OCI-LY7 (cell line): ENCODE results near the gene SSX4B.
"Not testable (repeated sequence)": the region's sequence is repeated elsewhere in the genome, so short reads cannot be mapped to it uniquely, and the experiment has no call there.

ENCODE experiments used
- EZH2phosphoT487 ChIP-seq: fragments of 200-600 bp; sonication (generic); IDR thresholded peaks from 2 replicates; pipeline ENCODE4 v1.6.1; 2018; ENCODE audit warnings: low read depth, borderline replicate concordance, mild to moderate bottlenecking, mixed run types, antibody characterized with exemption, low read length, moderate library complexity, mixed read lengths
- TF ChIP-seq, protein P1 (sequence below): fragments of 200-600 bp; sonication (generic); conservative IDR thresholded peaks from 2 replicates; pipeline ENCODE4 v1.5.1; 2014; ENCODE audit warnings: mild to moderate bottlenecking, antibody characterized with exemption, low read length, moderate library complexity, mixed read lengths

- TF ChIP-seq, protein P1, sequence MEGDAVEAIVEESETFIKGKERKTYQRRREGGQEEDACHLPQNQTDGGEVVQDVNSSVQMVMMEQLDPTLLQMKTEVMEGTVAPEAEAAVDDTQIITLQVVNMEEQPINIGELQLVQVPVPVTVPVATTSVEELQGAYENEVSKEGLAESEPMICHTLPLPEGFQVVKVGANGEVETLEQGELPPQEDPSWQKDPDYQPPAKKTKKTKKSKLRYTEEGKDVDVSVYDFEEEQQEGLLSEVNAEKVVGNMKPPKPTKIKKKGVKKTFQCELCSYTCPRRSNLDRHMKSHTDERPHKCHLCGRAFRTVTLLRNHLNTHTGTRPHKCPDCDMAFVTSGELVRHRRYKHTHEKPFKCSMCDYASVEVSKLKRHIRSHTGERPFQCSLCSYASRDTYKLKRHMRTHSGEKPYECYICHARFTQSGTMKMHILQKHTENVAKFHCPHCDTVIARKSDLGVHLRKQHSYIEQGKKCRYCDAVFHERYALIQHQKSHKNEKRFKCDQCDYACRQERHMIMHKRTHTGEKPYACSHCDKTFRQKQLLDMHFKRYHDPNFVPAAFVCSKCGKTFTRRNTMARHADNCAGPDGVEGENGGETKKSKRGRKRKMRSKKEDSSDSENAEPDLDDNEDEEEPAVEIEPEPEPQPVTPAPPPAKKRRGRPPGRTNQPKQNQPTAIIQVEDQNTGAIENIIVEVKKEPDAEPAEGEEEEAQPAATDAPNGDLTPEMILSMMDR, result not testable (repeated sequence)
- not testable (repeated sequence) for TF ChIP-seq EZH2phosphoT487
Observed at GRCh38 chrX:48370408-48370807, 41.4 kb downstream of the SSX4B start.
